ENCODE data around the gene CNKSR2.

Gene CNKSR2

GRCh38 chrX:21490341-21490740 lies 116.1 kb downstream of the CNKSR2 start:
- Histone ChIP-seq H3K36me3 (no peaks in the 10 kb centered on the region), H3K27ac (no peak overlapping the region), H3K4me1 (no peaks in the 10 kb centered on the region), H3K4me3 (no peak overlapping the region), H3K27me3 (no peaks in the 10 kb centered on the region), H3K9me3 (no peaks in the 10 kb centered on the region)
- DNase-seq, result no peak
- no peak for TF ChIP-seq CTCF (IDR thresholded peaks at IDR 0.05)
- intact Hi-C loops (cut with DNase I; ENCODE audit: low total_unique reads), result no loop called here

GRCh38 chrX:21493226-21493830 lies 119.1 kb downstream of the CNKSR2 start:
- DNase-seq, result no peak
- Histone ChIP-seq H3K4me1 (no peaks in the 10 kb centered on the region), H3K9me3 (no peaks in the 10 kb centered on the region), H3K27me3 (no peaks in the 10 kb centered on the region), H3K4me3 (no peak overlapping the region), H3K27ac (no peak overlapping the region), H3K36me3 (no peaks in the 10 kb centered on the region)
- no peak for TF ChIP-seq CTCF (IDR thresholded peaks at IDR 0.05)
- intact Hi-C loops (cut with DNase I; ENCODE audit: low total_unique reads), result no loop called here

GRCh38 chrX:21503593-21503992 lies 129.4 kb downstream of the CNKSR2 start:
- DNase-seq, result no peak
- H3K4me1 ChIP-seq, result no peaks in the 10 kb centered on the region
- H3K27ac ChIP-seq, result no peak overlapping the region
- H3K4me3 ChIP-seq, result no peak overlapping the region
- H3K9me3 ChIP-seq, result no peaks in the 10 kb centered on the region
- intact Hi-C loops (cut with DNase I; ENCODE audit: low total_unique reads), result loop anchor here (10.0 kb wide), 1 partner anchor 469 kb away; no protein-coding TSS in a partner anchor
- H3K36me3 ChIP-seq, result no peaks in the 10 kb centered on the region
- TF ChIP-seq CTCF (IDR thresholded peaks at IDR 0.05), result no peak
- H3K27me3 ChIP-seq, result no peaks in the 10 kb centered on the region

- no peaks in the 10 kb centered on the region for H3K27me3 ChIP-seq
- no peak overlapping the region for H3K4me3 ChIP-seq
- H3K27ac ChIP-seq, result no peak overlapping the region
- DNase-seq, result no peak
- H3K4me1 ChIP-seq, result no peaks in the 10 kb centered on the region
- H3K36me3 ChIP-seq, result no peaks in the 10 kb centered on the region
- intact Hi-C loops (cut with DNase I; ENCODE audit: low total_unique reads), result loop anchor here (10.0 kb wide), 1 partner anchor 475 kb away; no protein-coding TSS in a partner anchor
- no peaks in the 10 kb centered on the region for H3K9me3 ChIP-seq
- TF ChIP-seq CTCF (IDR thresholded peaks at IDR 0.05), result no peak
These were observed 135.7 kb downstream of the CNKSR2 start for GRCh38 chrX:21509912-21510311.

- intact Hi-C loops (cut with DNase I; ENCODE audit: low total_unique reads), result no loop called here
- H3K27ac ChIP-seq, result no peak overlapping the region
- H3K9me3 ChIP-seq, result no peaks in the 10 kb centered on the region
- no peak for DNase-seq
- no peaks in the 10 kb centered on the region for H3K36me3 ChIP-seq
- H3K4me3 ChIP-seq, result no peak overlapping the region
- no peak for TF ChIP-seq CTCF (IDR thresholded peaks at IDR 0.05)
- H3K4me1 ChIP-seq, result no peaks in the 10 kb centered on the region
- no peaks in the 10 kb centered on the region for H3K27me3 ChIP-seq
These were observed 149.8 kb downstream of the CNKSR2 start for GRCh38 chrX:21524008-21524407.

GRCh38 chrX:21528076-21528475 lies 153.9 kb downstream of the CNKSR2 start:
- TF ChIP-seq CTCF (IDR thresholded peaks at IDR 0.05), result no peak
- Histone ChIP-seq H3K27ac (no peak overlapping the region), H3K4me1 (no peaks in the 10 kb centered on the region), H3K36me3 (no peaks in the 10 kb centered on the region), H3K27me3 (no peaks in the 10 kb centered on the region), H3K4me3 (no peak overlapping the region), H3K9me3 (no peaks in the 10 kb centered on the region)
- intact Hi-C loops (cut with DNase I; ENCODE audit: low total_unique reads), result no loop called here
- DNase-seq, result no peak

Data from tibial artery (tissue), 4 donors.